HL-60 (cell line): Measurements from ENCODE around the gene DEPDC1.

Experiments
- DNase-seq, 2 experiments: peaks; one replicate each; pipeline ENCODE4 v3.0.0-alpha.2; 2010 to 2020; ENCODE audit warnings: low read depth in 1 of 2, low spot score in 1 of 2
- H3K27ac ChIP-seq: fragments of 250-450 bp; sonication (Bioruptor Pico); replicated peaks from 2 replicates; pipeline ENCODE4 v1.5.1; 2020; ENCODE audit warnings: mild to moderate bottlenecking, moderate library complexity
- H3K27me3 ChIP-seq: fragments of 250-450 bp; sonication (Bioruptor Pico); 2 replicates; pipeline ENCODE4 v1.5.1; 2021; ENCODE audit warnings: mild to moderate bottlenecking, moderate library complexity; ENCODE audit not compliant: insufficient read depth, poor library complexity, severe bottlenecking
- H3K4me3 ChIP-seq: replicated peaks from 2 replicates; pipeline ENCODE4 v1.5.1; 2011; ENCODE audit warnings: mild to moderate bottlenecking, control low read depth, low read length; ENCODE audit not compliant: insufficient read depth
- CTCF ChIP-seq: IDR thresholded peaks from one replicate; pipeline ENCODE4 v1.5.1; 2011; ENCODE audit warnings: low read length, control low read depth, inconsistent platforms; ENCODE audit not compliant: insufficient read depth
- GABPA ChIP-seq: IDR thresholded peaks from 2 replicates; pipeline ENCODE4 v1.6.1; 2012; ENCODE audit warnings: low read depth
- POLR2AphosphoS5 ChIP-seq: IDR thresholded peaks from 2 replicates; pipeline ENCODE4 v1.6.1; 2012; ENCODE audit warnings: low read depth
- REST ChIP-seq: IDR thresholded peaks from 2 replicates; pipeline ENCODE4 v1.6.1; 2012; ENCODE audit warnings: low read depth; ENCODE audit not compliant: insufficient replicate concordance
- SPI1 ChIP-seq: IDR thresholded peaks from 2 replicates; pipeline ENCODE4 v1.6.1; 2012; ENCODE audit warnings: low read depth, mild to moderate bottlenecking, borderline replicate concordance

DEPDC1 gene

GRCh38 chr1:68485431-68486022 is 11.4 kb downstream of the DEPDC1 start:
- Histone ChIP-seq H3K4me3 (no peak overlapping the region), H3K27me3 (no peaks in the 10 kb centered on the region), H3K27ac (no peak overlapping the region)
- DNase-seq, result no peak
- TF ChIP-seq POLR2AphosphoS5, result no peak
- no peak for TF ChIP-seq SPI1
- no peak for TF ChIP-seq REST
- TF ChIP-seq CTCF, result no peak
- TF ChIP-seq GABPA, result no peak

GRCh38 chr1:68484618-68485017 is 12.3 kb downstream of the DEPDC1 start:
- Histone ChIP-seq H3K27me3 (no peaks in the 10 kb centered on the region), H3K4me3 (no peak overlapping the region), H3K27ac (no peak overlapping the region)
- DNase-seq, result no peak
- no peak for TF ChIP-seq POLR2AphosphoS5
- no peak for TF ChIP-seq SPI1
- TF ChIP-seq REST, result no peak
- TF ChIP-seq GABPA, result no peak
- no peak for TF ChIP-seq CTCF

GRCh38 chr1:68481041-68481440 is 15.8 kb downstream of the DEPDC1 start:
- H3K27me3 ChIP-seq, result no peaks in the 10 kb centered on the region
- no peak overlapping the region for H3K27ac ChIP-seq
- H3K4me3 ChIP-seq, result no peak overlapping the region
- no peak for DNase-seq
- no peak for TF ChIP-seq GABPA
- TF ChIP-seq REST, result no peak
- no peak for TF ChIP-seq SPI1
- no peak for TF ChIP-seq CTCF
- TF ChIP-seq POLR2AphosphoS5, result no peak
